CD14-positive monocyte (primary cell): ENCODE measurements around the gene BRICD5. TPM values are rescaled to one million over a fixed set of nuclear protein-coding genes. Genes with fewer than 3 reads are reported as not detected.

Experiments
- DNase-seq, 3 donors: peaks; one replicate each; pipeline ENCODE4 v3.0.0-alpha.2; 2011 to 2022
- H2AFZ ChIP-seq: 2 replicates; pipeline ENCODE4 v1.6.0; 2012; ENCODE audit warnings: mild to moderate bottlenecking, low read depth, low read length, inconsistent platforms; ENCODE audit not compliant: insufficient read depth, poor library complexity, severe bottlenecking
- H3K27ac ChIP-seq, 2 donors: 1 replicate in 1 of 2; 2 replicates in 1 of 2; pipeline ENCODE4 v1.5.1; 2012 to 2013; ENCODE audit warnings: low read length in 2 of 2, control low read depth in 1 of 2, inconsistent platforms in 1 of 2, low read depth in 1 of 2, mild to moderate bottlenecking in 1 of 2
- H3K27me3 ChIP-seq, 2 donors: one replicate each; pipeline versions ENCODE4 v1.6.0 to v1.6.1; 2011 to 2013; ENCODE audit warnings: low read length in 2 of 2; ENCODE audit not compliant: control insufficient read depth in 2 of 2, insufficient read depth in 2 of 2
- H3K36me3 ChIP-seq, 2 donors: replicated peaks in 1 of 2; 1 replicate in 1 of 2; 2 replicates in 1 of 2; pipeline versions ENCODE4 v1.5.1 to v1.6.1; 2012 to 2013; ENCODE audit warnings: low read length in 2 of 2, control low read depth in 1 of 2, inconsistent platforms in 1 of 2, mild to moderate bottlenecking in 1 of 2; ENCODE audit not compliant: insufficient read depth in 2 of 2, control insufficient read depth in 1 of 2
- H3K4me1 ChIP-seq, 2 donors: 1 replicate in 1 of 2; 2 replicates in 1 of 2; pipeline versions ENCODE4 v1.5.1 to v1.6.1; 2012 to 2013; ENCODE audit warnings: low read length in 2 of 2, control low read depth in 1 of 2, inconsistent platforms in 1 of 2, mild to moderate bottlenecking in 1 of 2, moderate library complexity in 1 of 2; ENCODE audit not compliant: insufficient read depth in 2 of 2, control insufficient read depth in 1 of 2
- H3K4me2 ChIP-seq: replicated peaks from 2 replicates; pipeline ENCODE3; 2012; ENCODE audit warnings: low read length, moderate library complexity, mild to moderate bottlenecking; ENCODE audit not compliant: poor library complexity, severe bottlenecking; ENCODE audit errors: extremely low read depth
- H3K4me3 ChIP-seq, 3 experiments: fragments of 200-600 bp in 1 of 3; sonication (generic) in 1 of 3; replicated peaks in 1 of 3; 1 replicate in 2 of 3; 2 replicates in 1 of 3; pipeline ENCODE4 v1.5.1; 2011 to 2013; ENCODE audit warnings: low read length in 3 of 3, mild to moderate bottlenecking in 3 of 3, control low read depth in 2 of 3, low read depth in 2 of 3, inconsistent platforms in 1 of 3, moderate library complexity in 1 of 3
- H3K79me2 ChIP-seq: 2 replicates; pipeline ENCODE4 v1.6.0; 2012; ENCODE audit warnings: mild to moderate bottlenecking, control low read depth, inconsistent platforms, low read length, moderate library complexity; ENCODE audit not compliant: insufficient read depth
- H3K9ac ChIP-seq: 2 replicates; pipeline ENCODE4 v1.6.0; 2017; ENCODE audit warnings: low read length, mild to moderate bottlenecking; ENCODE audit not compliant: insufficient read depth, poor library complexity, severe bottlenecking
- H3K9me3 ChIP-seq, 2 donors: replicated peaks in 1 of 2; 1 replicate in 1 of 2; 2 replicates in 1 of 2; pipeline versions ENCODE4 v1.5.1 to v1.6.1; 2012 to 2013; ENCODE audit warnings: low read length in 2 of 2, control low read depth in 1 of 2; ENCODE audit not compliant: control insufficient read depth in 1 of 2, insufficient read depth in 1 of 2
- H4K20me1 ChIP-seq: 2 replicates; pipeline ENCODE4 v1.6.0; 2012; ENCODE audit warnings: mild to moderate bottlenecking, low read length, control low read depth, moderate library complexity; ENCODE audit not compliant: insufficient read depth
- H3K27ac Mint-ChIP-seq, 7 donors: one replicate each; pipeline ENCODE4 v1.8.0; 2020; ENCODE audit warnings: mild to moderate bottlenecking in 7 of 7, mixed read lengths in 7 of 7, moderate library complexity in 6 of 7, inconsistent platforms in 2 of 7
- H3K27me3 Mint-ChIP-seq, 3 donors: one replicate each; pipeline ENCODE4 v1.8.0; 2021 to 2022; ENCODE audit warnings: low read depth in 3 of 3, mild to moderate bottlenecking in 3 of 3, mixed read lengths in 3 of 3, moderate library complexity in 3 of 3, inconsistent platforms in 1 of 3
- H3K36me3 Mint-ChIP-seq, 2 donors: one replicate each; pipeline ENCODE4 v1.8.0; 2020; ENCODE audit warnings: mixed read lengths in 2 of 2, inconsistent platforms in 1 of 2, mild to moderate bottlenecking in 1 of 2
- H3K4me1 Mint-ChIP-seq: one replicate; pipeline ENCODE4 v1.8.0; 2020; ENCODE audit warnings: mild to moderate bottlenecking, mixed read lengths
- H3K4me3 Mint-ChIP-seq, 2 donors: one replicate each; pipeline ENCODE4 v1.8.0; 2020; ENCODE audit warnings: mild to moderate bottlenecking in 2 of 2, mixed read lengths in 2 of 2, moderate library complexity in 1 of 2
- H3K9me3 Mint-ChIP-seq, 7 donors: one replicate each; pipeline ENCODE4 v1.8.0; 2020 to 2022; ENCODE audit warnings: mixed read lengths in 7 of 7, mild to moderate bottlenecking in 6 of 7, moderate library complexity in 6 of 7, inconsistent platforms in 2 of 7
- WGBS: methylation state at CpG from one replicate; pipeline ENCODE4 v1.1.5; 2013; ENCODE audit warnings: missing lambda C conversion rate; ENCODE audit not compliant: insufficient coverage; 5-methylcytosine and 5-hydroxymethylcytosine counted together
- intact Hi-C, 2 donors: fragments of 100-400 bp; cut with micrococcal nuclease; formaldehyde crosslinking; loops; one replicate each; pipeline versions ENCODE4 v1.15.0 to v1.15.1; 2023
- polyA plus RNA-seq, 3 donors: library from polyadenylated mRNA; depleted of rRNA in 1 of 3; unstranded in 2 of 3; stranded (reverse) in 1 of 3; fragments of 300-500 nt in 2 of 3; fragments of >200 nt in 1 of 3; fragmentation: Illumina TruSeq in 2 of 3; gene quantifications; 1 replicate in 2 of 3; 2 replicates in 1 of 3; pipeline ENCODE4 v1.2.3, GENCODE V29; 2012 to 2021
- TF ChIP-seq, protein P1 (sequence below): fragments of 200-600 bp; IDR thresholded peaks from one replicate; pipeline ENCODE4 v1.8.0; 2022; ENCODE audit warnings: antibody characterized with exemption, mild to moderate bottlenecking

Gene BRICD5
- polyA plus RNA-seq, 3 donors: 8.8 TPM; not detected in 2

DNA sequence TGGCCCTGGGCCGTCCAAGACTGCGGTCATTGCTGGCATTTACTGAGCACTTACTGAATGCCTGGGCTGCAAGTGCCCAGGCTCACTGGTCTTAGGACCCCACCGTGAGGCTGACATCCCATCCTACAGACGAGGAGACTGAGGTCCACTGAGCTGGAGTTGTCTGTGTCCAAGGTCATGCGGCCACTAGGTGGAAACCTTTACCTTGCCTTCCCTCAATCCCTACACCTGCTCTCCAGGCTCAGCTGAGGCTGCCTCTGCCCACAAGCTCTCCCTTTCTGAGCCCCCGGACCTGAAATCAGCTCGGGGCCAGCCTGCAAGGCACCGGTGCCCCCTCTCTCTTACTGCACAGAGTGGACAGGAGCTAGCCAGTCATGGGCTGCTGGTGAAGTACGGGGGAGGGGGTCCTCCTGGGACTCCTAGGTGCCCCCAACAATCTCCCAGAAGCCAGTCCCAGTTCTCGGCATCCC is 15.8 kb downstream of the BRICD5 start:
- Histone ChIP-seq H3K4me2 (no peak overlapping the region), H3K27me3 (peaks cover 35 to 54% of the 10 kb centered on the region in 2 donors), H3K4me1 (peaks cover 3 to 7% of the 10 kb centered on the region in 2 donors), H3K27ac (no peak overlapping the region), H2AFZ (no peak overlapping the region), H3K4me3 (no peak overlapping the region), H3K36me3 (no peaks in the 10 kb centered on the region), H3K9ac (no peak overlapping the region), H3K79me2 (no peaks in the 10 kb centered on the region), H3K9me3 (peaks cover 0 to 7% of the 10 kb centered on the region in 2 donors), H4K20me1 (no peaks in the 10 kb centered on the region)
- Mint-ChIP-seq H3K27me3 (peaks cover 51 to 68% (median 58%) of the 10 kb centered on the region in 3 donors), H3K27ac (peak overlapping the region in 1 of 7 donors; percentile 53), H3K9me3 (peaks cover 0 to 13% (median 4%) of the 10 kb centered on the region in 7 donors), H3K4me1 (peaks cover 4% of the 10 kb centered on the region), H3K36me3 (no peaks in the 10 kb centered on the region), H3K4me3 (peak overlapping the region in 1 of 2 donors; percentile 74)
- 25% methylated on average over 8 of the region's 10 CpGs for WGBS
- DNase-seq: peak; percentile 25 to 49 (median 32)
- intact Hi-C loops: loop anchor here in 1 of 2 donors (5.0 kb wide), 1 partner anchor 57 kb away; the partner anchor contains the start of gene ECI1
- TF ChIP-seq, protein P1, sequence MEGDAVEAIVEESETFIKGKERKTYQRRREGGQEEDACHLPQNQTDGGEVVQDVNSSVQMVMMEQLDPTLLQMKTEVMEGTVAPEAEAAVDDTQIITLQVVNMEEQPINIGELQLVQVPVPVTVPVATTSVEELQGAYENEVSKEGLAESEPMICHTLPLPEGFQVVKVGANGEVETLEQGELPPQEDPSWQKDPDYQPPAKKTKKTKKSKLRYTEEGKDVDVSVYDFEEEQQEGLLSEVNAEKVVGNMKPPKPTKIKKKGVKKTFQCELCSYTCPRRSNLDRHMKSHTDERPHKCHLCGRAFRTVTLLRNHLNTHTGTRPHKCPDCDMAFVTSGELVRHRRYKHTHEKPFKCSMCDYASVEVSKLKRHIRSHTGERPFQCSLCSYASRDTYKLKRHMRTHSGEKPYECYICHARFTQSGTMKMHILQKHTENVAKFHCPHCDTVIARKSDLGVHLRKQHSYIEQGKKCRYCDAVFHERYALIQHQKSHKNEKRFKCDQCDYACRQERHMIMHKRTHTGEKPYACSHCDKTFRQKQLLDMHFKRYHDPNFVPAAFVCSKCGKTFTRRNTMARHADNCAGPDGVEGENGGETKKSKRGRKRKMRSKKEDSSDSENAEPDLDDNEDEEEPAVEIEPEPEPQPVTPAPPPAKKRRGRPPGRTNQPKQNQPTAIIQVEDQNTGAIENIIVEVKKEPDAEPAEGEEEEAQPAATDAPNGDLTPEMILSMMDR: peak; percentile 41

DNA sequence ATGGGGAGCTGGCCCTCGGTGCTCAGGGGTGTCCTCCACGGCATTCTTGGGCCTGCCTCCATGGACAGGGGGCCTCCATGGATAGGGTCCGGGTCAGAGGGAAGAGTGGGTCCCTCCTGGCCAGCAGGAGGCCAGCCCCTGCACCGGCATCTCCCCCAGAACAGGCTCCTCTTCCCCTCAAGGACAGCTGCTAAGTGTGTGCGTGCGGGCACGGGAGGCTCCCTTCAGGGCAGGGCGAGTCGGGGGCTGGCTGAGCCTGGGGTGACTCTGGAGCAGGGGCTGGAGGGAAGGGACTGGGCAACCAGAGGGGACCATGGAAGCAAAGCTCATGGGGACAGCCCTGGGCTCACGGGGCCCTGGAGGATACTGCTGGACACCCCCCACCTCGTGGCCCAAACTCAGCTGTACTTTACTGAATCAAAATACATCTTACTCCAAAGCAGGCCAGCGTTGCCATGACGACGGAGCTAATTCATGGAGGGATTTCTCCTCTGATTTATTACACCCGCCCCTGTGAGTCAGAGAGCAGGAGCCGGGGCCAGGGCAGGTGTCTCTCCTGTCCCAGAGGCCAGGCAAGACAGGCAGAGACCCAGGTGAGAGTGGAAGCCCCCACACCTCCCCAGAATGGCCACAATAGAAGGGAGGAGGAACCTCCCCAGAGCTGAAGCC is 16.4 kb downstream of the BRICD5 start:
- Mint-ChIP-seq H3K36me3 (no peaks in the 10 kb centered on the region), H3K9me3 (peaks cover 0 to 13% (median 4%) of the 10 kb centered on the region in 7 donors), H3K27me3 (peaks cover 49 to 63% (median 58%) of the 10 kb centered on the region in 3 donors), H3K4me3 (peak overlapping the region in 1 of 2 donors; percentile 74), H3K4me1 (peaks cover 4% of the 10 kb centered on the region), H3K27ac (no peak overlapping the region)
- Histone ChIP-seq H3K79me2 (no peaks in the 10 kb centered on the region), H3K4me3 (no peak overlapping the region), H2AFZ (no peak overlapping the region), H4K20me1 (no peaks in the 10 kb centered on the region), H3K27me3 (peaks cover 35 to 51% of the 10 kb centered on the region in 2 donors), H3K9me3 (peaks cover 0 to 7% of the 10 kb centered on the region in 2 donors), H3K9ac (no peak overlapping the region), H3K4me2 (no peak overlapping the region), H3K4me1 (peaks cover 3 to 7% of the 10 kb centered on the region in 2 donors), H3K27ac (no peak overlapping the region), H3K36me3 (no peaks in the 10 kb centered on the region)
- TF ChIP-seq, protein P1: no peak
- WGBS: 74% methylated on average over 5 of the region's 16 CpGs
- no peak for DNase-seq
- intact Hi-C loops: no loop called here
